Hepatocyte (in vitro differentiated cells): ENCODE data around the gene CSRP1. TPM values are rescaled to one million over a fixed set of nuclear protein-coding genes. Genes with fewer than 3 reads are reported as not detected.
"Not testable (repeated sequence)": the region's sequence is repeated elsewhere in the genome, so short reads cannot be mapped to it uniquely, and the experiment has no call there.

Experiments used
- DNase-seq: peaks from one replicate; pipeline ENCODE4 v3.0.0-alpha.2; 2016; ENCODE audit warnings: low spot score
- H2AFZ ChIP-seq: fragments of 200-600 bp; sonication (generic); 2 replicates; pipeline ENCODE4 v1.6.0; 2016; ENCODE audit warnings: antibody characterized with exemption, mild to moderate bottlenecking
- H3K27ac ChIP-seq: fragments of 200-600 bp; sonication (generic); 2 replicates; pipeline ENCODE4 v1.5.1; 2016; ENCODE audit warnings: mild to moderate bottlenecking
- H3K27me3 ChIP-seq: fragments of 200-600 bp; sonication (generic); 2 replicates; pipeline ENCODE4 v1.6.1; 2016
- H3K36me3 ChIP-seq: fragments of 200-600 bp; sonication (generic); replicated peaks from 2 replicates; pipeline ENCODE4 v1.5.1; 2016; ENCODE audit warnings: low read depth; ENCODE audit not compliant: insufficient read depth
- H3K4me1 ChIP-seq: fragments of 200-600 bp; sonication (generic); 2 replicates; pipeline ENCODE4 v1.5.1; 2016; ENCODE audit warnings: mild to moderate bottlenecking, moderate library complexity; ENCODE audit not compliant: insufficient read depth
- H3K4me2 ChIP-seq: fragments of 200-600 bp; sonication (generic); 2 replicates; pipeline ENCODE4 v1.6.0; 2016
- H3K4me3 ChIP-seq: fragments of 200-600 bp; sonication (generic); 2 replicates; pipeline ENCODE4 v1.5.1; 2016; ENCODE audit warnings: mild to moderate bottlenecking
- H3K79me2 ChIP-seq: fragments of 200-600 bp; sonication (generic); 2 replicates; pipeline ENCODE4 v1.6.0; 2017; ENCODE audit warnings: mild to moderate bottlenecking
- H3K9me2 ChIP-seq: fragments of 200-600 bp; sonication (generic); replicated peaks from 2 replicates; pipeline ENCODE4 v1.6.0; 2017; ENCODE audit warnings: mild to moderate bottlenecking; ENCODE audit not compliant: insufficient read depth
- H3K9me3 ChIP-seq: fragments of 200-600 bp; sonication (generic); 2 replicates; pipeline ENCODE4 v1.5.1; 2016; ENCODE audit warnings: low read depth, mild to moderate bottlenecking
- H4K20me1 ChIP-seq: fragments of 200-600 bp; sonication (generic); 2 replicates; pipeline ENCODE4 v1.6.0; 2016; ENCODE audit warnings: mild to moderate bottlenecking; ENCODE audit not compliant: insufficient read depth, poor library complexity, severe bottlenecking
- CTCF ChIP-seq: fragments of 200-600 bp; sonication (generic); IDR thresholded peaks from 2 replicates; pipeline ENCODE4 v1.5.1; 2016; ENCODE audit warnings: antibody characterized with exemption, mild to moderate bottlenecking; ENCODE audit not compliant: poor library complexity
- EZH2 ChIP-seq: fragments of 200-600 bp; sonication (generic); IDR thresholded peaks from 2 replicates; pipeline ENCODE4 v1.6.1; 2016; ENCODE audit warnings: antibody characterized with exemption, mild to moderate bottlenecking, borderline replicate concordance
- EZH2phosphoT487 ChIP-seq: fragments of 200-600 bp; sonication (generic); IDR thresholded peaks from one replicate; pipeline ENCODE4 v1.6.1; 2018; ENCODE audit warnings: antibody characterized with exemption, mild to moderate bottlenecking, low read depth, moderate library complexity; ENCODE audit not compliant: unreplicated experiment, severe bottlenecking
- WGBS: methylation state at CpG from one replicate; pipeline ENCODE4 v1.1.6; 2016; ENCODE audit warnings: low lambda C conversion rate; ENCODE audit errors: missing lambda C conversion rate; 5-methylcytosine and 5-hydroxymethylcytosine counted together
- polyA plus RNA-seq: library from polyadenylated mRNA; unstranded; fragments of >200 nt; fragmentation: Nextera tagmentation; extraction: Ambion mirVana; gene quantifications from 2 replicates; pipeline ENCODE4 v1.2.1, GENCODE V29; 2016
- total RNA-seq: library from RNA; depleted of rRNA; stranded (reverse); fragments of >200 nt; gene quantifications from 2 replicates; pipeline ENCODE4 v1.2.3, GENCODE V29; 2014

Gene CSRP1
- total and polyA plus RNA-seq, 2 experiments from 2014 or later: 50.9 to 76.0 TPM

- Histone ChIP-seq H3K4me3 (no peak overlapping the region), H3K36me3 (no peaks in the 10 kb centered on the region), H3K27me3 (no peaks in the 10 kb centered on the region), H3K9me2 (no peaks in the 10 kb centered on the region), H3K9me3 (no peaks in the 10 kb centered on the region), H3K4me2 (peak overlapping the region; percentile 20), H3K79me2 (peaks cover under 1% of the 10 kb centered on the region), H3K4me1 (peaks cover 43% of the 10 kb centered on the region), H2AFZ (no peak overlapping the region), H4K20me1 (no peaks in the 10 kb centered on the region), H3K27ac (peak overlapping the region; percentile 72)
- TF ChIP-seq CTCF: no peak
- no peak for TF ChIP-seq EZH2phosphoT487
- TF ChIP-seq EZH2: no peak
- WGBS: 54% methylated on average over 8 of the region's 8 CpGs
- no peak for DNase-seq
These were observed 10.6 kb downstream of the CSRP1 start for GRCh38 chr1:201496296-201496690.

- no peak overlapping the region for H2AFZ ChIP-seq
- DNase-seq: peak; percentile 69
These were observed 11.2 kb downstream of the CSRP1 start for GRCh38 chr1:201495551-201496295.

GRCh38 chr1:201493757-201494617 lies 12.9 kb downstream of the CSRP1 start:
- peak overlapping the region; percentile 55 for H3K4me2 ChIP-seq
- TF ChIP-seq EZH2: no peak
- no peak for TF ChIP-seq EZH2phosphoT487
- TF ChIP-seq CTCF: no peak
- 27% methylated on average over 15 of the region's 15 CpGs for whole genome bisulfite sequencing
- H2AFZ ChIP-seq: no peak overlapping the region
- no peaks in the 10 kb centered on the region for H3K9me2 ChIP-seq
- no peaks in the 10 kb centered on the region for H3K36me3 ChIP-seq
- H3K27me3 ChIP-seq: no peaks in the 10 kb centered on the region
- H3K27ac ChIP-seq: peak overlapping the region; percentile 72
- no peaks in the 10 kb centered on the region for H3K79me2 ChIP-seq
- H3K4me3 ChIP-seq: no peak overlapping the region
- no peaks in the 10 kb centered on the region for H4K20me1 ChIP-seq
- no peaks in the 10 kb centered on the region for H3K9me3 ChIP-seq
- DNase-seq: peak; percentile 79
- peaks cover 31% of the 10 kb centered on the region for H3K4me1 ChIP-seq

More at GRCh38 chr1:201495551-201496295, 11.2 kb downstream of the CSRP1 start:
- no peaks in the 10 kb centered on the region for H3K27me3 ChIP-seq
- no peak overlapping the region for H3K4me3 ChIP-seq
- peak overlapping the region; percentile 20 for H3K4me2 ChIP-seq
- 35% methylated on average over 11 of the region's 11 CpGs for WGBS
- peaks cover 37% of the 10 kb centered on the region for H3K4me1 ChIP-seq
- no peaks in the 10 kb centered on the region for H3K36me3 ChIP-seq
- no peaks in the 10 kb centered on the region for H3K79me2 ChIP-seq
- peak overlapping the region; percentile 72 for H3K27ac ChIP-seq
- no peaks in the 10 kb centered on the region for H3K9me3 ChIP-seq
- no peak for TF ChIP-seq EZH2phosphoT487
- no peaks in the 10 kb centered on the region for H3K9me2 ChIP-seq
- H4K20me1 ChIP-seq: no peaks in the 10 kb centered on the region

- H3K4me3 ChIP-seq, DNase-seq, H2AFZ ChIP-seq, H3K9me2 ChIP-seq, H3K79me2 ChIP-seq, H3K4me2 ChIP-seq, H3K9me3 ChIP-seq, H3K27me3 ChIP-seq, H3K36me3 ChIP-seq, H4K20me1 ChIP-seq: not testable (repeated sequence)
- Histone ChIP-seq H3K27ac (peak overlapping the region; percentile 72), H3K4me1 (peaks cover 31% of the 10 kb centered on the region)
- 96% methylated on average over 3 of the region's 3 CpGs for WGBS
These were observed 13.8 kb downstream of the CSRP1 start for GRCh38 chr1:201493026-201493656.
